Jurkat, Clone E6-1 (cell line): ENCODE measurements around the gene CASP2.
"Not testable (repeated sequence)": the region's sequence is repeated elsewhere in the genome, so short reads cannot be mapped to it uniquely, and the experiment has no call there.

Experiments used
- DNase-seq: peaks from one replicate; pipeline ENCODE4 v3.0.0-alpha.2; 2011; ENCODE audit warnings: low read depth, low spot score
- H3K4me3 ChIP-seq: 2 replicates; pipeline ENCODE4 v1.5.1; 2011; ENCODE audit warnings: mild to moderate bottlenecking, low read length, control low read depth, moderate library complexity

CASP2 gene

DNA sequence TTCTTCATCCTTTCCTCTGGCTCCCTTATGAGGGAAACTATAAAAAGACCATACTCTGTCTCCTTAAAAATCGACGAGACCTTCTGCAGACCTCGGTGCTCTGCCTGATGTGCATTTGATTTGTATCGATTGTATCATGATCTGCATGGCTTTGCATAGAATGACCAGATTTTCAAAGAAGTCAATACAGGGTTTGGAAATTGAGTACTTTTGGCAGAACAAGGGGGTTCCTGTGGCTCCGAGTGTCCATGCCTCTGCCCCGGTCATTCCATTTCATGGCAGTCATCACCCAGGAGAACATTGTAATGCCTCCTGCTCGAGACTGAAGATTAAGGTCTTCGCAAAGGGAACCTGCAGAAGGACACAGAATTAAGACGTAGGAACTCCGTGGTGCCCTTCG lies 685 bp downstream of the CASP2 start:
- H3K4me3 ChIP-seq, result peak overlapping the region; percentile 97
- no peak for DNase-seq

DNA sequence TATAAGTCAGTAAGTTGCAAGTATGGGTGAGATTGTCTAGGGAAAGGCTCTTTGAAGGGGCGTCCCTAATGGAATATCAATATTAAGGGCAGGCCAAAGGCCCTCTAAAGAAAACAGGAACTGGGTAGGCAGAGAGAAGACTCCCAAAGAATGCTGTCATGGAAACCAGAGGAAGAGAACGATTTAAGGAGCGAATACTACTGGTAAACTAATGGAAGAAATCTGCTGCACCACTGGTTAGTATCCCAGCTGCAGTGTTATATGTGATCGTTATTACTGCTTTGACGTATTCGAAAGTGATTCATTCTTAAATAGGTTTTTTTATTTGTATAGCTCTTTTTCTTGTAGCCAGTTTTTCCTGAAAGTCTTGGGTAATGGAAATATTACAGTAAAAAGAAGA lies 1.3 kb downstream of the CASP2 start:
- H3K4me3 ChIP-seq, result peak overlapping the region; percentile 97
- DNase-seq, result no peak

DNA sequence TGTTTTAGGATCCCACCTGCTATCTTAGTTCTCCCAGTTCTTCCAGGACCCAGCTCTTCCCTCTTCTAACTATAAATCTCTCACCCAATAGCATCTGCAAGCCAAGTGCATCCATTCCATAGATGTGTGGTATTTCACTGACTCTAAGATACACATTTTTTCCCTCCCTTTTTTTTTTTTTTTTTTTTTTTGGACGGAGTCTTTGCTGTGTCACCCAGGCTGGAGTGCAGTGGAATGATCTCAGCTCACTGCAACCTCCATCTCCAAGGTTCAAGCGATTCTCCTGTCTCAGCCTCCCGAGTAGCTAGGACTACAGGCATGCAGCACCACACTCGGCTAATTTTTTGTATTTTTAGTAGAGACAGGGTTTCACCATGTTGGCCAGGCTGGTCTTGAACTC lies 1.7 kb downstream of the CASP2 start:
- DNase-seq, result not testable (repeated sequence)
- peak overlapping the region; percentile 97 for H3K4me3 ChIP-seq

DNA sequence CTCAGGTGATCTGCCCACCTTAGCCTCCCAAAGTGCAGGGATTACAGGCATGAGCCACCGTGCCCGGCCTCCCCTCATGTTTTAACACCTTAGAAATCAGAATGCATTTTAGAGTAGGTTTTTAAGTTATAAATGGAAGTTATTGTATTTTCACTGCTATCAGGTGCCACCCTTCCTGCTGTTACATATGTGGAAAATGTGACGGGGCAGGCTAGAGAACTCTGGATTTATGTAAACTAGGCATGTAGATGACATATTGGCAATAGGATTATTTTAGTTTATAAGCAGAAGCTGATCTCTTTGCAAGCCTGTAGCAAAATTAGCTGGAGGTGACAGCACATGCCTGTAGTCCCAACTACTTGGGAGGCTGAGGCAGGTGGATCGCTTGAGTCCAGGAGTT lies 2.1 kb downstream of the CASP2 start:
- no peak overlapping the region for H3K4me3 ChIP-seq
- DNase-seq, result no peak

DNA sequence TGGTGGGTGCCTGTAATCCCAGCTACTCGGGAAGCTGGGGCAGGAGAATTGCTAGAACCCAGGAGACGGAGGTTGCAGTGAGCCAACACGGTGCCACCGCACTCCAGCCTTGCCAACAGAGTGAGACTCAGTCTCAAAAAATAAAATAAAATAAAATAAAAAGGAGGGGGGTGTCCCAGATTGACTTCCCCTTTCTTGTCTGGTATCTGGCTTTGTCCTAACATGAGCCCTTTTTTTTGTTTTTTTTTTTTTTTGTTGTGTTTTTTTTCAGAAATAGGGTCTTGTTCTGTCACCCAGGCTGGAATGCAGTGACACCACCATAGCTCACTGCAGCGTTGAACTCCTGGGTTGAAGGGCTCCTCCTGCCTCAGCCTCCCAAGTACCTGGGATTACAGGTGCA lies 4.7 kb downstream of the CASP2 start:
- no peak for DNase-seq
- H3K4me3 ChIP-seq, result no peak overlapping the region

DNA sequence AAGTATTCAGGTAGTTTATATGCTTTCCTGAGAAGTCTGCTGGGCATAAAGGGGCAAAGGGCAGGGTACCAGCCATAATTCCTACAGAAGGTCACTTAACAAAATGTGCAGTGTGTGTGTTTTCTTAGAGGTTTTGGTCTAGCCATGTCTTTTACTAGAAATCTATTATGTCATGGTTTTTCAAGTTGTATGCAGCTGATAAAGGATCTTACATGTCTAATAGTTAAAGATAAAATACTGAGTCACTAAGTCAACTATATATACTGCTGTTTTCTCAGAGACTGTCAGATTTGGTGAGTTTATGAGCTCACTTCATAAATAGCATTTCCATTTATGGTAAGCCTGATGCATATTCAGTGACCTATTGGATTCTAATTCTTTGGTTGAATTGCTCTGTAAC lies 7.7 kb downstream of the CASP2 start:
- DNase-seq, result no peak
- H3K4me3 ChIP-seq, result no peak overlapping the region

DNA sequence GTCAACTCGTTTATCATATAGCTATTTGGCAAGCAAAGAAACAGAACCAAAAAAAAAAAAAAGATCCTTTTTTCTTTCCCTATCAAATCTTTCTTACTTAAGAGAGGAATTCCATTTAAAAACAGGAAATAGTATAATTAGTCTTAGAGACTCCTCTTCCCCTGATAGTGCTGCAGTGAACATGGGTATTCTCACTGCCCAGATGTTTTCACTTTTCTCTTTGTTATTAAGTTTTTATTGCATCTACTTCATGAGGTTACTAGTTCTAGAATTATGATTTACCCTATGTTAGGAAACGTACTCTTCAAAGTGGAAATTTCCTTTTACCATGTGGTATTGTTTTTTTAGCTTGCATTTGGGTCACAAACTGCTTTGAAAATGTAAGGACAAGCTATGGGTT lies 8.5 kb downstream of the CASP2 start:
- DNase-seq, result no peak
- no peak overlapping the region for H3K4me3 ChIP-seq

DNA sequence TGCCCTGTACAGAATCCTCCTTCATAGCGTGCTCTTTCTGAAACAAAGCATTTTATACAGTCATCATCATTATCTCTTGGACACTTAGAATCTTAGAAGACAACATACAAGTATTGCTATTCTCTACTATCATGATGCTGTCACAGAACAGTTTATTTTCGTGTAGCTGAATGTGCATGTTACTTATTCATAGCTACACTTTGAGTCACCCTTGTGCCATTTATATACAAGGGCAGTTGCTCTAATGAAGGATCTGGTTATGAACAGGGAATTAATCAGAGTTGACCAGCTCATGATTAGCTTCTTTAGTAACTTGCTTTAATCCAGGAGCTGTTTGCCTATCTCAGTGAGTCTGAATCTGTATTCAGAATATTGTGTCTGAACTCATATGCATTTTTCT lies 11.2 kb downstream of the CASP2 start:
- DNase-seq, result no peak

DNA sequence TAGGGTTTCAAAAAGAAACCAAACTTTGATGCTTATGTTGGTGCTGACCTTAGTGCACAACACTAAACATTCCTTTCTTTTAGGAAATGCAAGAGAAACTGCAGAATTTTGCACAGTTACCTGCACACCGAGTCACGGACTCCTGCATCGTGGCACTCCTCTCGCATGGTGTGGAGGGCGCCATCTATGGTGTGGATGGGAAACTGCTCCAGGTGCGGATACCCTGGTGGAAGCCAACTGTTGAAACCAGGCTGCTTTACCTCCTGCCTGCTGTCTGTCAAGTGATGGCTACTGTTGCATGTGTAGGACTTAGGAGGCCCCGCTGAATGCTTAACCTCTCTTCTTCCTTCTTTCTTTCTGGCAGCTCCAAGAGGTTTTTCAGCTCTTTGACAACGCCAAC lies 11.7 kb downstream of the CASP2 start:
- no peak for DNase-seq
- no peak overlapping the region for H3K4me3 ChIP-seq

More for the DNA sequence above, 11.2 kb downstream of the CASP2 start:
- no peak overlapping the region for H3K4me3 ChIP-seq

DNA sequence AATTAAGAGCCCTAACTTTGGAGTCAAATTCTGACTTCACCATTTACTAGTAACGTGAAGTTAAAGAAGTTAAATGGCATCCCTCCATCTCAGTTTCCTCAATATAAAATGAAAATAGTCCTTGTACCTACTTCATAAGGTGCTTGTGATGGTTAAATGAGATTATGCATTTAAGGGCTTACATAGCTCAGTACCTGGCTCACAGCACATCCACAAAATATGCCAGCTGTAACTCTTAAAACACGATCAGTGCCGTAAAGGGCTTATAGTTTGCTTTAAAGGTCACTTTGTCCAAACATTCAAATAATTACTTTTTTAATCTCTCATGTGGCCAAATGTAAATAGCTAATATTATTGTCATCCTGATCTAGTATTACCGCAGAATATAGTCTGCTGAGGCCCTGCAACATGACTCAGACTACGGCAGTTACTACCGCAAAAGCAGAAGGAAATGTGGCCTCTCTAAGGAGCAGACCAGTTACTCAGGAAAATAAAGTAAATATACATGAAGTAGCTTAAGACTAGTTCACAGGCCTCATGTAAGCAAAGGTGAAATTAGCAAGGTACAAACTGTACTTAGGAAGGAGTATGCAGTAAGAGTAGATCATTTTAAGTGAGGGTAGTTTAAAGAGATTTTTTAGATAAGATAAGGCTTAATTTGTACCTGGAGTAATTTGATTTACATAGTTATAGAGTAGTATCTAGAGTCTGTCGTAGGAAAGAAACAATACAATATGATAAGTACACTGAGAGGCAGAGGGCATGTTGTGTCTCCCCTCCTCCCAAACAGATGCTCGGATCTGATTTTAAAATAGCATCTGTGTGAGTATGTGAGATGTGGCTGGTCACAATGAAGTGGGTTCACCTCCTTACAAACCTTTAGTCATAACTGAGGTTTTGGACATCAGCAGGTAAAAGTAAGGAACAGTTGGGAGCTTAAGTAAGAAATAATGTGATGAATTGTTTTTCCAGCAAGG lies 13.1 kb downstream of the CASP2 start:
- no peak for DNase-seq
- H3K4me3 ChIP-seq, result no peak overlapping the region

DNA sequence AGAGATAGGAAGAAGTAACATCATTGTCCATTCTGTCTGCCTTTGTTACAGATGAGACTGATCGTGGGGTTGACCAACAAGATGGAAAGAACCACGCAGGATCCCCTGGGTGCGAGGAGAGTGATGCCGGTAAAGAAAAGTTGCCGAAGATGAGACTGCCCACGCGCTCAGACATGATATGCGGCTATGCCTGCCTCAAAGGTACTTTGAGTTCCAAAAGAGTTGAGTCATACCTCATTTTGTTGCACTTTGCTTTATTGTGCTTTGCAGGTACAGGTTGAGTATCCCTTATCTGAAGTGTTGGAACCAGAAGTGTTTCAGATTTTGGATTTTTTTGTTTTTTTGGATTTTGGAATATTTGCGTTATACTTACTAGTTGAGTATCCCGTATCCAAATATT lies 15.6 kb downstream of the CASP2 start:
- no peak for DNase-seq
- H3K4me3 ChIP-seq, result no peak overlapping the region

DNA sequence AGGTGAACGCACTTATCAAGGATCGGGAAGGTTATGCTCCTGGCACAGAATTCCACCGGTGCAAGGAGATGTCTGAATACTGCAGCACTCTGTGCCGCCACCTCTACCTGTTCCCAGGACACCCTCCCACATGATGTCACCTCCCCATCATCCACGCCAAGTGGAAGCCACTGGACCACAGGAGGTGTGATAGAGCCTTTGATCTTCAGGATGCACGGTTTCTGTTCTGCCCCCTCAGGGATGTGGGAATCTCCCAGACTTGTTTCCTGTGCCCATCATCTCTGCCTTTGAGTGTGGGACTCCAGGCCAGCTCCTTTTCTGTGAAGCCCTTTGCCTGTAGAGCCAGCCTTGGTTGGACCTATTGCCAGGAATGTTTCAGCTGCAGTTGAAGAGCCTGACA lies 16.8 kb downstream of the CASP2 start:
- no peak overlapping the region for H3K4me3 ChIP-seq
- no peak for DNase-seq

DNA sequence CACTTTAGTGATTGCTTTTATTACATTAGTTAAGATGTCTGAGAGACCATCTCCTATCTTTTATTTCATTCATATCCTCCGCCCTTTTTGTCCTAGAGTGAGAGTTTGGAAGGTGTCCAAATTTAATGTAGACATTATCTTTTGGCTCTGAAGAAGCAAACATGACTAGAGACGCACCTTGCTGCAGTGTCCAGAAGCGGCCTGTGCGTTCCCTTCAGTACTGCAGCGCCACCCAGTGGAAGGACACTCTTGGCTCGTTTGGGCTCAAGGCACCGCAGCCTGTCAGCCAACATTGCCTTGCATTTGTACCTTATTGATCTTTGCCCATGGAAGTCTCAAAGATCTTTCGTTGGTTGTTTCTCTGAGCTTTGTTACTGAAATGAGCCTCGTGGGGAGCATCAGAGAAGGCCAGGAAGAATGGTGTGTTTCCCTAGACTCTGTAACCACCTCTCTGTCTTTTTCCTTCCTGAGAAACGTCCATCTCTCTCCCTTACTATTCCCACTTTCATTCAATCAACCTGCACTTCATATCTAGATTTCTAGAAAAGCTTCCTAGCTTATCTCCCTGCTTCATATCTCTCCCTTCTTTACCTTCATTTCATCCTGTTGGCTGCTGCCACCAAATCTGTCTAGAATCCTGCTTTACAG lies 17.4 kb downstream of the CASP2 start:
- no peak overlapping the region for H3K4me3 ChIP-seq
- no peak for DNase-seq

DNA sequence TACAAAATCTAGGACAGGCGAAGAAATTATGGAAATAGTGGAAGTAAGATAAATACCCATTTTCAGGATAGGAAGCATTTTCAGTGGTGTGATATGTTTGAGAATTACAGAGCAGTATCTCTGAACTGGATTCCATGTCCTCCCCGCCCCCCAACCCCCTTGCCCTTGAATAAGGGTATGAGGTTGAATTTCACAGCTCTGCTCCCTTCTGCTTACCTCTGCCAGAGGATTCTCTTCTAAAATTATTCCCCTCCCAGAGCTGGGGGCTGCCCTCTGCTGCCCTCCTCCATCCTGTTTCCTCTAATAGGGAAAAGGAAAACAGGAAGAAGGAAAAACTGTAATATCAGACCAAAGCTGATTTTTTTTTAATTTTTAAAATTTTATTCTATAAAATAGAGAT lies 20.5 kb downstream of the CASP2 start:
- no peak overlapping the region for H3K4me3 ChIP-seq
- no peak for DNase-seq

DNA sequence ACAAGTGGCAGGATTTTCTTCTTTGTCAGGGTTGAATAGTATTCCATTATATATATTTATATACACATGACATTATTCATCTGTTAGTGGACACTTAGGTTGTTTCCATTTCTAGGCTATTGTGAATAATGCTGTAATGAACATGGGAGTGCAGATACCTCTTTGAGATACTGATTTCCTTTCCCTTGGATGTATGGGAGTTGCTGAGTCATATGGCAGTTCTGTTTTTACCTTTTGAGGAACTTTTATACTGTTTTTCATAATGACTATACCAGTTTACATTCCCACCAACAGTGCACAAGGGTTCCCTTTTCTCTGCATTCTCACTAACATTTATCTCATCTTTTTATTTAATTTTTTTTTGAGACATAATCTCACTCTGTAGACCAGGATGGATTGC lies 26.0 kb downstream of the CASP2 start:
- DNase-seq, result no peak
- H3K4me3 ChIP-seq, result no peak overlapping the region

DNA sequence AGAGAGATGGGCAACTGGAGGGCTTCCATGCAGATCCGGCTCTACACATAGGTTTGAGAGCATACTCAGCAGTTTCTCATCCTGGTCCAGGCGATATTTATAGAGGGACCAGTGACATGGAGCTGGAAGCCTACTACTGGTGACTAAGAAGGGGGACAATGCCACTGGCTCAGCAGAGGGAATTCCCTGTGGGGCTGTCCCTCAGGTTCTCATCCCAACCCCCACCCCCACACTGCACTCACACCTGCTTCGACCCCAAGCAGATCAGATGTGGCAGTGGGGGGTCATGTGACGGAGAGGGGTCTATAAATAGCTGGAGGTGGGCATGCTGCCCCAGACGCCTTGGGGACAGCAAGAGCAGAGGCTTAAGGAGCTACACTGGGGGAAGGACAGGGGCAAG lies 27.6 kb downstream of the CASP2 start, which contains the start of gene CLCN1:
TSS of gene CLCN1 (plus strand) at position 336 of the 400 bp plus-strand sequence. CDS start 102 bp downstream, outside the sequence.
- no peak for DNase-seq

DNA sequence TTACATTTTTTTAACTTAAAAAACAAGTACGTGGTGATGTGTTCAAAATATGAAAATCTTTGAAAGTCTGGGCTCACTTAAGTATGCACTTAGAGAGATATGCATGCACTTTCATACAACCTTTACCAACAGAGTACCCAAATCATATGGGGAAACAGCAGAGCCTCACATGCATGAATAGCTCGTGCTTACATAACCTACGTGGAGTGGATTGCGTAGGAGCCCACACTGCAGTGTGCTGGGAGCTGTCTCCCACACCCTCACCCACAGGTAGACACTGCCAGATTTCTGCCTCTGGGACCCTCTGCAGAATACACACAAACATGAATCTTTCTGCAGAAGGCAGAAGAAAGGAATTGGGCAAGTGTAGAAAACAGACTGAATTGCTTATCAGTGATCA lies 28.3 kb downstream of the CASP2 start:
- no peak for DNase-seq
- no peak overlapping the region for H3K4me3 ChIP-seq

More for the DNA sequence above, 27.6 kb downstream of the CASP2 start, which contains the start of gene CLCN1:
- H3K4me3 ChIP-seq, result no peak within 1 kb of the TSS

DNA sequence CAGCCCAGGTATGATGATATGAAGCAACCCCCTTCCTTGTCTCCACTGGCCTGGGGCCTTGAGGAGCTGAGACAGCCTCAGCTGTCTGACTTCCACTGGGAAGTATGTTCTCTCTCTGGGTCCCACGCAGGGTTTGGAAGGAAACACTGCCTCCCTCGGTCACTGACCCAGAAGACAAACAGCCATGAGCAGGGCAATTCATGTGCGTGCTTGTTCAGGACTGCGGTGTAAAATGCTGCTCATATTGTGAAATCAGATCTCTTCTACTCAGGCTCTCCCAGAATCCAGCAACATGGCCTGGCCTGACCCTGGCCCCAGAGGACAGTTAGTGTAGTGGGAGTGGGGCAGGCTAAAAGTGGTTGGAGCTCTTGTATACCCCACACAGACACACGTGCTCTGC lies 30.5 kb downstream of the CASP2 start:
- DNase-seq, result no peak

DNA sequence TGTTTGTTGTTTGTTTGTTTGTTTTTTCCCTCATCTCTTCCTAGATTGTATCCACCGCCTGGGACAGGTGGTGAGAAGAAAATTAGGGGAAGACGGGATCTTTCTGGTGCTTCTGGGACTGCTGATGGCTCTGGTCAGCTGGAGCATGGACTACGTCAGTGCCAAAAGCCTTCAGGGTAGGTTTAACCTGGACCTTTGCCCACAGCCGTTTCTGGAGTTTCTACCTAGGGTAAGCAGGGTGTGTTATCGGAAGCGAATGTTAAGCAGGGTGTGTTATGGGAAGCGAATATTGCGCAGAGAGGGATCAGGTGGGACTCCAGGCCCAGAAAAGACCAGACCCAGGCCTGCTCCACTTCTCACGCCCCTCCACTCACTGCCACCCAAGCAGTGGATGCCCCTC lies 32.5 kb downstream of the CASP2 start:
- DNase-seq, result no peak
- H3K4me3 ChIP-seq, result no peak overlapping the region

More for the DNA sequence above, 30.5 kb downstream of the CASP2 start:
- no peak overlapping the region for H3K4me3 ChIP-seq

DNA sequence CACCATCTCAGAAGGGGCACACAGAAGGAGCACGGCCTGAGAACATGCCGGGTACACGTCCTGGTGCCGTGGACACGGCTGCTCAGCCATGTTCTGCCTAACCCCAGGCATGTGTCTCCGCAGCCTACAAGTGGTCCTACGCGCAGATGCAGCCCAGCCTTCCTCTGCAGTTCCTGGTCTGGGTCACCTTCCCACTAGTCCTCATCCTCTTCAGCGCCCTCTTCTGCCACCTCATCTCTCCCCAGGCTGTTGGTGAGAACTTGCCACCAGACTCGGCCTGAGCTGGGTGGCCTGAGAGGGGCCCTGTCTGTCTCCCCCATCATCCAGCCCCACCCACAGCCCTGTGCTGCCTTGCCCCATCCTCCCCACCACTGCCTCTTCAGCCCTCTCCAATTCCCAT lies 33.1 kb downstream of the CASP2 start:
- DNase-seq, result no peak

More for the DNA sequence above, 33.1 kb downstream of the CASP2 start:
- H3K4me3 ChIP-seq, result no peak overlapping the region
